A673 (cell line): ENCODE data around the gene CCDC183.

Experiments
- CTCF ChIP-seq: fragments of 300-800, 200-600 bp; sonication (generic); conservative IDR thresholded peaks from 2 replicates; pipeline ENCODE4 v1.5.1; 2017; ENCODE audit warnings: low read depth, mild to moderate bottlenecking, antibody characterized with exemption, low read length, moderate library complexity, mixed read lengths
- EZH2 ChIP-seq: fragments of 200-600 bp; sonication (generic); IDR thresholded peaks from 2 replicates; pipeline ENCODE4 v1.6.1; 2017; ENCODE audit warnings: borderline replicate concordance, low read depth, mild to moderate bottlenecking, mixed read lengths, antibody characterized with exemption, low read length; ENCODE audit not compliant: poor library complexity, severe bottlenecking

- TF ChIP-seq CTCF (no peak), EZH2 (no peak)
Measured at GRCh38 chr9:136849038-136849959, 53.2 kb downstream of the CCDC183 start, which contains the start of gene PHPT1.
